ENCODE data around the gene TMEM144. TPM values are rescaled to one million over a fixed set of nuclear protein-coding genes. Genes with fewer than 3 reads are reported as not detected.

The TMEM144 gene
- total RNA-seq, 5 donors from 2014 or later (not counting 1 experiment from before 2014, with no cell fraction given): 0.09 to 0.32 TPM; not detected in 3

GRCh38 chr4:158255727-158256324 is 45.5 kb downstream of the TMEM144 start:
- DNase-seq (peak in 1 of 35 experiments; percentile 13), ATAC-seq (replicated peaks in 1 of 4) (no peak)
- Histone ChIP-seq H3K4me3 (ENCODE audit: control insufficient read depth in 1 of 2, extremely low read depth in 1 of 2, low read length in 1 of 2) (no peak overlapping the region), H3K36me3 (ENCODE audit: control insufficient read depth in 2 of 2, extremely low read depth in 1 of 2, insufficient read depth in 1 of 2, low read length in 1 of 2) (no peaks in the 10 kb centered on the region), H3K27me3 (replicated peaks in 1 of 2; ENCODE audit: control insufficient read depth in 2 of 2, extremely low read depth in 1 of 2, insufficient read depth in 2 of 2, low read length in 1 of 2) (no peaks in the 10 kb centered on the region), H3K27ac (ENCODE audit: low read length) (no peak overlapping the region), H3K9me3 (no peaks in the 10 kb centered on the region), H3K4me1 (ENCODE audit: control insufficient read depth in 1 of 2, extremely low read depth in 1 of 2, insufficient read depth in 2 of 2, low read length in 2 of 2) (peaks cover 0 to 10% of the 10 kb centered on the region in 2 experiments)
- Mint-ChIP-seq H3K9me3 (no peaks in the 10 kb centered on the region), H3K36me3 (no peaks in the 10 kb centered on the region), H3K27ac (no peak overlapping the region), H3K27me3 (peaks cover 5 to 8% of the 10 kb centered on the region in 2 donors), H3K4me1 (peaks cover 0 to 8% (median 2%) of the 10 kb centered on the region in 3 donors), H3K4me3 (no peak overlapping the region)
- no CpG with 5 or more reads among the region's 3 CpGs for WGBS (ENCODE audit: insufficient coverage)
- ChIA-PET CTCF (interaction anchor here (0.7 to 1.6 kb wide), 4 partner anchors 9 to 596 kb away, joined by 3 to 5 read pairs (median 4); no protein-coding TSS in a partner anchor), POLR2A (no interaction called here)

- Mint-ChIP-seq H3K4me3 (no peak overlapping the region), H3K4me1 (no peaks in the 10 kb centered on the region), H3K27me3 (peaks cover 0 to 5% of the 10 kb centered on the region in 2 donors), H3K36me3 (no peaks in the 10 kb centered on the region), H3K27ac (no peak overlapping the region), H3K9me3 (no peaks in the 10 kb centered on the region)
- ChIA-PET POLR2A (no interaction called here), CTCF (interaction anchor here in 1 of 2 donors (0.9 kb wide), 1 partner anchor 437 kb away, joined by 3 read pairs; no protein-coding TSS in a partner anchor)
- H3K4me1 ChIP-seq (ENCODE audit: control insufficient read depth in 1 of 2, extremely low read depth in 1 of 2, insufficient read depth in 2 of 2, low read length in 2 of 2): no peaks in the 10 kb centered on the region
- H3K27me3 ChIP-seq (replicated peaks in 1 of 2; ENCODE audit: control insufficient read depth in 2 of 2, extremely low read depth in 1 of 2, insufficient read depth in 2 of 2, low read length in 1 of 2): no peaks in the 10 kb centered on the region
- no peaks in the 10 kb centered on the region for H3K9me3 ChIP-seq
- H3K4me3 ChIP-seq (ENCODE audit: control insufficient read depth in 1 of 2, extremely low read depth in 1 of 2, low read length in 1 of 2): no peak overlapping the region
- DNase-seq (no peak), ATAC-seq (replicated peaks in 1 of 4) (no peak)
- no peak overlapping the region for H3K27ac ChIP-seq (ENCODE audit: low read length)
- WGBS (ENCODE audit: insufficient coverage): no CpG with 5 or more reads among the region's 3 CpGs
- no peaks in the 10 kb centered on the region for H3K36me3 ChIP-seq (ENCODE audit: control insufficient read depth in 2 of 2, extremely low read depth in 1 of 2, insufficient read depth in 1 of 2, low read length in 1 of 2)
Observed at GRCh38 chr4:158259955-158260575, 49.8 kb downstream of the TMEM144 start.

- ChIA-PET POLR2A (no interaction called here), CTCF (no interaction called here)
- Histone ChIP-seq H3K27ac (ENCODE audit: low read length) (no peak overlapping the region), H3K4me3 (ENCODE audit: control insufficient read depth in 1 of 2, extremely low read depth in 1 of 2, low read length in 1 of 2) (no peak overlapping the region), H3K27me3 (replicated peaks in 1 of 2; ENCODE audit: control insufficient read depth in 2 of 2, extremely low read depth in 1 of 2, insufficient read depth in 2 of 2, low read length in 1 of 2) (no peaks in the 10 kb centered on the region), H3K9me3 (no peaks in the 10 kb centered on the region), H3K36me3 (ENCODE audit: control insufficient read depth in 2 of 2, extremely low read depth in 1 of 2, insufficient read depth in 1 of 2, low read length in 1 of 2) (no peaks in the 10 kb centered on the region), H3K4me1 (ENCODE audit: control insufficient read depth in 1 of 2, extremely low read depth in 1 of 2, insufficient read depth in 2 of 2, low read length in 2 of 2) (no peaks in the 10 kb centered on the region)
- 100% methylated on average over 1 of the region's 4 CpGs for WGBS (ENCODE audit: insufficient coverage)
- Mint-ChIP-seq H3K4me3 (no peak overlapping the region), H3K27me3 (peaks cover 0 to 6% of the 10 kb centered on the region in 2 donors), H3K27ac (no peak overlapping the region), H3K4me1 (no peaks in the 10 kb centered on the region), H3K9me3 (no peaks in the 10 kb centered on the region), H3K36me3 (no peaks in the 10 kb centered on the region)
- DNase-seq (no peak), ATAC-seq (replicated peaks in 1 of 4) (no peak)
Observed at GRCh38 chr4:158261480-158261879, 51.2 kb downstream of the TMEM144 start.

GRCh38 chr4:158268553-158268952 is 58.3 kb downstream of the TMEM144 start:
- WGBS (ENCODE audit: insufficient coverage): no CpG with 5 or more reads among the region's 2 CpGs
- no peak for DNase-seq
- H3K4me3 Mint-ChIP-seq: no peak overlapping the region
- no peaks in the 10 kb centered on the region for H3K9me3 ChIP-seq
- H3K4me3 ChIP-seq (ENCODE audit: control insufficient read depth in 1 of 2, extremely low read depth in 1 of 2, low read length in 1 of 2): no peak overlapping the region
- no peak overlapping the region for H3K27ac ChIP-seq (ENCODE audit: low read length)
- CTCF ChIA-PET: no interaction called here
- no peaks in the 10 kb centered on the region for H3K4me1 Mint-ChIP-seq
- peaks cover 2 to 19% of the 10 kb centered on the region in 2 donors for H3K27me3 Mint-ChIP-seq
- POLR2A ChIA-PET: no interaction called here
- H3K36me3 ChIP-seq (ENCODE audit: control insufficient read depth in 2 of 2, extremely low read depth in 1 of 2, insufficient read depth in 1 of 2, low read length in 1 of 2): no peaks in the 10 kb centered on the region
- no peak overlapping the region for H3K27ac Mint-ChIP-seq
- no peaks in the 10 kb centered on the region for H3K27me3 ChIP-seq (replicated peaks in 1 of 2; ENCODE audit: control insufficient read depth in 2 of 2, extremely low read depth in 1 of 2, insufficient read depth in 2 of 2, low read length in 1 of 2)
- no peaks in the 10 kb centered on the region for H3K4me1 ChIP-seq (ENCODE audit: control insufficient read depth in 1 of 2, extremely low read depth in 1 of 2, insufficient read depth in 2 of 2, low read length in 2 of 2)
- no peak for ATAC-seq (replicated peaks in 1 of 4)
- H3K36me3 Mint-ChIP-seq: no peaks in the 10 kb centered on the region
- no peaks in the 10 kb centered on the region for H3K9me3 Mint-ChIP-seq

- no peak overlapping the region for H3K27ac Mint-ChIP-seq
- ChIA-PET CTCF (interaction anchor here in 1 of 2 donors (0.6 kb wide), 1 partner anchor 508 kb away, joined by 3 read pairs; no protein-coding TSS in a partner anchor), POLR2A (no interaction called here)
- DNase-seq (no peak), ATAC-seq (replicated peaks in 1 of 4) (no peak)
- no peaks in the 10 kb centered on the region for H3K36me3 ChIP-seq (ENCODE audit: control insufficient read depth in 2 of 2, extremely low read depth in 1 of 2, insufficient read depth in 1 of 2, low read length in 1 of 2)
- H3K27me3 Mint-ChIP-seq: peaks cover 5 to 6% of the 10 kb centered on the region in 2 donors
- no peak overlapping the region for H3K4me3 ChIP-seq (ENCODE audit: control insufficient read depth in 1 of 2, extremely low read depth in 1 of 2, low read length in 1 of 2)
- no peaks in the 10 kb centered on the region for H3K9me3 Mint-ChIP-seq
- H3K27me3 ChIP-seq (replicated peaks in 1 of 2; ENCODE audit: control insufficient read depth in 2 of 2, extremely low read depth in 1 of 2, insufficient read depth in 2 of 2, low read length in 1 of 2): no peaks in the 10 kb centered on the region
- H3K9me3 ChIP-seq: no peaks in the 10 kb centered on the region
- no peaks in the 10 kb centered on the region for H3K36me3 Mint-ChIP-seq
- no CpG with 5 or more reads among the region's 5 CpGs for WGBS (ENCODE audit: insufficient coverage)
- H3K4me1 Mint-ChIP-seq: no peaks in the 10 kb centered on the region
- H3K4me3 Mint-ChIP-seq: no peak overlapping the region
- H3K27ac ChIP-seq (ENCODE audit: low read length): no peak overlapping the region
- no peaks in the 10 kb centered on the region for H3K4me1 ChIP-seq (ENCODE audit: control insufficient read depth in 1 of 2, extremely low read depth in 1 of 2, insufficient read depth in 2 of 2, low read length in 2 of 2)
Observed at GRCh38 chr4:158274636-158275035, 64.3 kb downstream of the TMEM144 start.

GRCh38 chr4:158277558-158277957 is 67.3 kb downstream of the TMEM144 start:
- no peak overlapping the region for H3K27ac Mint-ChIP-seq
- Histone ChIP-seq H3K27me3 (replicated peaks in 1 of 2; ENCODE audit: control insufficient read depth in 2 of 2, extremely low read depth in 1 of 2, insufficient read depth in 2 of 2, low read length in 1 of 2) (no peaks in the 10 kb centered on the region), H3K9me3 (no peaks in the 10 kb centered on the region), H3K27ac (ENCODE audit: low read length) (no peak overlapping the region), H3K36me3 (ENCODE audit: control insufficient read depth in 2 of 2, extremely low read depth in 1 of 2, insufficient read depth in 1 of 2, low read length in 1 of 2) (no peaks in the 10 kb centered on the region), H3K4me1 (ENCODE audit: control insufficient read depth in 1 of 2, extremely low read depth in 1 of 2, insufficient read depth in 2 of 2, low read length in 2 of 2) (no peaks in the 10 kb centered on the region), H3K4me3 (ENCODE audit: control insufficient read depth in 1 of 2, extremely low read depth in 1 of 2, low read length in 1 of 2) (no peak overlapping the region)
- H3K27me3 Mint-ChIP-seq: peaks cover 5 to 14% of the 10 kb centered on the region in 2 donors
- WGBS (ENCODE audit: insufficient coverage): 90% methylated on average over 2 of the region's 8 CpGs
- no peak overlapping the region for H3K4me3 Mint-ChIP-seq
- no peaks in the 10 kb centered on the region for H3K4me1 Mint-ChIP-seq
- ChIA-PET POLR2A (no interaction called here), CTCF (no interaction called here)
- no peaks in the 10 kb centered on the region for H3K9me3 Mint-ChIP-seq
- H3K36me3 Mint-ChIP-seq: no peaks in the 10 kb centered on the region
- ATAC-seq (replicated peaks in 1 of 4) (no peak), DNase-seq (no peak)

Measured in T-cell (primary cell).